ENCODE data around the gene TRIM66. TPM values are rescaled to one million over a fixed set of nuclear protein-coding genes. Genes with fewer than 3 reads are reported as not detected.

TRIM66 gene
- total RNA-seq, 4 donors from 2014 or later: 1.4 to 12.9 (median 3.1) TPM

GRCh38 chr11:8641332-8641731, 41.1 kb downstream of the TRIM66 start:
- no peak for ATAC-seq
- peaks cover 0 to 100% of the 10 kb centered on the region in 2 donors for H3K36me3 ChIP-seq

GRCh38 chr11:8640267-8640906, 42.1 kb downstream of the TRIM66 start:
- TF ChIP-seq POLR2AphosphoS5 (IDR thresholded peaks at IDR 0.05): no peak
- TF ChIP-seq EP300 (IDR thresholded peaks at IDR 0.05): no peak
- TF ChIP-seq CTCF (IDR thresholded peaks at IDR 0.05): no peak
- no peak for TF ChIP-seq POLR2A (IDR thresholded peaks at IDR 0.05)
- WGBS, 2 donors (ENCODE audit: low coverage in 1 of 2): 10 to 67% methylated on average over 1 to 2 of the region's 5 CpGs
- peaks cover 0 to 100% of the 10 kb centered on the region in 2 donors for H3K36me3 ChIP-seq

More at GRCh38 chr11:8641332-8641731, 41.1 kb downstream of the TRIM66 start:
- no peaks in the 10 kb centered on the region for H3K4me1 ChIP-seq
- no peak overlapping the region for H3K4me3 ChIP-seq
- TF ChIP-seq EP300 (IDR thresholded peaks at IDR 0.05) (no peak), CTCF (IDR thresholded peaks at IDR 0.05) (no peak)
- H3K9me3 ChIP-seq: peaks cover 0 to under 1% (median 0%) of the 10 kb centered on the region in 3 donors
- H3K27ac ChIP-seq: no peak overlapping the region
- 100% methylated on average over 1 to 2 of the region's 2 CpGs for WGBS, 2 donors (ENCODE audit: low coverage in 1 of 2)
- no peaks in the 10 kb centered on the region for H3K27me3 ChIP-seq

GRCh38 chr11:8639655-8640054, 42.8 kb downstream of the TRIM66 start:
- Histone ChIP-seq H3K9me3 (peaks cover 0 to 7% (median 0%) of the 10 kb centered on the region in 3 donors), H3K36me3 (peaks cover 0 to 100% of the 10 kb centered on the region in 2 donors), H3K27me3 (no peaks in the 10 kb centered on the region), H3K27ac (no peak overlapping the region), H3K4me3 (no peak overlapping the region), H3K4me1 (no peaks in the 10 kb centered on the region)
- no peak for TF ChIP-seq POLR2A (IDR thresholded peaks at IDR 0.05)
- TF ChIP-seq EP300 (IDR thresholded peaks at IDR 0.05): no peak
- TF ChIP-seq POLR2AphosphoS5 (IDR thresholded peaks at IDR 0.05): no peak
- no peak for TF ChIP-seq CTCF (IDR thresholded peaks at IDR 0.05)
- WGBS, 2 donors (ENCODE audit: low coverage in 1 of 2): 62 to 92% methylated on average over 2 to 3 of the region's 3 CpGs
- ATAC-seq: no peak

More at GRCh38 chr11:8640267-8640906, 42.1 kb downstream of the TRIM66 start:
- Histone ChIP-seq H3K9me3 (peaks cover 0 to 7% (median 0%) of the 10 kb centered on the region in 3 donors), H3K4me1 (no peaks in the 10 kb centered on the region), H3K27me3 (no peaks in the 10 kb centered on the region), H3K4me3 (no peak overlapping the region), H3K27ac (no peak overlapping the region)
- no peak for ATAC-seq

- no peaks in the 10 kb centered on the region for H3K27me3 ChIP-seq
- WGBS, 2 donors (ENCODE audit: low coverage in 1 of 2): 76 to 93% methylated on average over 3 to 4 of the region's 5 CpGs
- peaks cover 0 to 7% (median 0%) of the 10 kb centered on the region in 3 donors for H3K9me3 ChIP-seq
- no peak for ATAC-seq
- TF ChIP-seq POLR2AphosphoS5 (IDR thresholded peaks at IDR 0.05) (no peak), EP300 (IDR thresholded peaks at IDR 0.05) (no peak), POLR2A (IDR thresholded peaks at IDR 0.05) (no peak), CTCF (IDR thresholded peaks at IDR 0.05) (no peak)
- no peak overlapping the region for H3K27ac ChIP-seq
- H3K4me3 ChIP-seq: no peak overlapping the region
- H3K36me3 ChIP-seq: peaks cover 0 to 100% of the 10 kb centered on the region in 2 donors
- no peaks in the 10 kb centered on the region for H3K4me1 ChIP-seq
Measured at GRCh38 chr11:8638300-8638699, 44.2 kb downstream of the TRIM66 start.

GRCh38 chr11:8636127-8636526, 46.3 kb downstream of the TRIM66 start:
- ATAC-seq: no peak
- TF ChIP-seq POLR2AphosphoS5 (IDR thresholded peaks at IDR 0.05): no peak
- TF ChIP-seq EP300 (IDR thresholded peaks at IDR 0.05): no peak
- no peak for TF ChIP-seq POLR2A (IDR thresholded peaks at IDR 0.05)
- no peak for TF ChIP-seq CTCF (IDR thresholded peaks at IDR 0.05)
- WGBS, 2 donors (ENCODE audit: low coverage in 1 of 2): 57 to 92% methylated on average over 2 of the region's 2 CpGs
- Histone ChIP-seq H3K4me1 (no peaks in the 10 kb centered on the region), H3K27me3 (no peaks in the 10 kb centered on the region), H3K4me3 (no peak overlapping the region), H3K36me3 (peaks cover 0 to 86% of the 10 kb centered on the region in 2 donors), H3K9me3 (peaks cover 0 to 7% (median 0%) of the 10 kb centered on the region in 3 donors), H3K27ac (no peak overlapping the region)

All from gastroesophageal sphincter (tissue), 4 donors.